Measurements from ENCODE around the gene STRBP.

The STRBP gene

DNA sequence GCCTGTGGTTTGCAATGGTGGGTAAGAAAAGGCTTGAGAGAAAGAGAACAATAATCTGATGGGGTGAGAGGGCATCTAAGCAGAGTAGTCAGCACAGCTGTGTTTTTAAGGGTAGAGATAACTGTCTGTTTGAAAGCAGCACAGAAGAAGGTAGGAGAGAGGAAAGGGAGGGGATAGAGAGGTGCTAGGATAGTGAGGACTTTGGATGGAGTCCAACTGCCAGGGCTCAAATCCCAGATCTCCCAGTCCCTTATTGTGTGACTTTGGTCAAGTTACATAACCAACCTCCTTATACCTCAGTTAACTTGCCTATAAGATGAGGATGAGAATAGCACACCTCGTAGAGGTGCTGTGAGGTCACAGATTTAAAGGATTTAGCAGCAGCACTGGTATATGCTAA is 179.3 kb downstream of the STRBP start:
- TF ChIP-seq, protein P1, sequence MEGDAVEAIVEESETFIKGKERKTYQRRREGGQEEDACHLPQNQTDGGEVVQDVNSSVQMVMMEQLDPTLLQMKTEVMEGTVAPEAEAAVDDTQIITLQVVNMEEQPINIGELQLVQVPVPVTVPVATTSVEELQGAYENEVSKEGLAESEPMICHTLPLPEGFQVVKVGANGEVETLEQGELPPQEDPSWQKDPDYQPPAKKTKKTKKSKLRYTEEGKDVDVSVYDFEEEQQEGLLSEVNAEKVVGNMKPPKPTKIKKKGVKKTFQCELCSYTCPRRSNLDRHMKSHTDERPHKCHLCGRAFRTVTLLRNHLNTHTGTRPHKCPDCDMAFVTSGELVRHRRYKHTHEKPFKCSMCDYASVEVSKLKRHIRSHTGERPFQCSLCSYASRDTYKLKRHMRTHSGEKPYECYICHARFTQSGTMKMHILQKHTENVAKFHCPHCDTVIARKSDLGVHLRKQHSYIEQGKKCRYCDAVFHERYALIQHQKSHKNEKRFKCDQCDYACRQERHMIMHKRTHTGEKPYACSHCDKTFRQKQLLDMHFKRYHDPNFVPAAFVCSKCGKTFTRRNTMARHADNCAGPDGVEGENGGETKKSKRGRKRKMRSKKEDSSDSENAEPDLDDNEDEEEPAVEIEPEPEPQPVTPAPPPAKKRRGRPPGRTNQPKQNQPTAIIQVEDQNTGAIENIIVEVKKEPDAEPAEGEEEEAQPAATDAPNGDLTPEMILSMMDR (IDR thresholded peaks at IDR 0.05; ENCODE audit: low read depth, low read length), result no peak
- TF ChIP-seq, protein P2, sequence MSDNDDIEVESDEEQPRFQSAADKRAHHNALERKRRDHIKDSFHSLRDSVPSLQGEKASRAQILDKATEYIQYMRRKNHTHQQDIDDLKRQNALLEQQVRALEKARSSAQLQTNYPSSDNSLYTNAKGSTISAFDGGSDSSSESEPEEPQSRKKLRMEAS (IDR thresholded peaks at IDR 0.05; ENCODE audit: low read depth, low read length), result no peak
- TF ChIP-seq MYC (IDR thresholded peaks at IDR 0.05; ENCODE audit: low read depth, low read length) (no peak), POLR2A (IDR thresholded peaks at IDR 0.05; ENCODE audit: extremely low read depth, insufficient read length) (no peak)
- H3K4me3 ChIP-seq (ENCODE audit: low read depth, low read length), result no peak overlapping the region
- DNase-seq (ENCODE audit: low read depth), result no peak

DNA sequence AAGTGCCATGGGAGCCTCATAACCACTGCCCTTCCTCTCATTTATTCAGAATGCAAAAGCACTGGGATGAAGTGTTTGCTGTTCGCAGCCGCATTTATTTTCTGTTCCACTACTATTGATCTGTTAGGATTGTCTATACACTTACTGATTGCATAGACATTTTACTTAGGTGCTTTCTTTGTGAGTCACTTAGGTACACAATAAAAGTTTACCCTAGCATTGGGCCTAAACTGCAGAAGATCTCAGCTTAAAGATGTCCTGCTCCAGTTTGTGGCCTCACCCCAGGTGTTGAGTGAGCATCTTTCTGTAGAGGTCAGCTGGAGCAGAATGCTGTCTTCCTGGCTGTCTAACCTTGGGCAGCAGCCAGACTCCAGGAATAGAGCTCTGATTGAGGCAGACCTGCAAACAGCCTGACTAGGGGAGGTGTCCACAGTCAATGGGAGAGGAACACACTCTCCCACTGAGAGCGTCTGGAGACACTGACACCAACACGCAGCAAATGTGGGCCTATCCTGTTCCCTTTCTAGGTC is 181.0 kb downstream of the STRBP start:
- no peak for DNase-seq (ENCODE audit: low read depth)
- H3K4me3 ChIP-seq (ENCODE audit: low read depth, low read length), result no peak overlapping the region
- TF ChIP-seq, protein P1 (IDR thresholded peaks at IDR 0.05; ENCODE audit: low read depth, low read length), result no peak
- TF ChIP-seq POLR2A (IDR thresholded peaks at IDR 0.05; ENCODE audit: extremely low read depth, insufficient read length) (no peak), MYC (IDR thresholded peaks at IDR 0.05; ENCODE audit: low read depth, low read length) (no peak)
- TF ChIP-seq, protein P2 (IDR thresholded peaks at IDR 0.05; ENCODE audit: low read depth, low read length), result no peak

DNA sequence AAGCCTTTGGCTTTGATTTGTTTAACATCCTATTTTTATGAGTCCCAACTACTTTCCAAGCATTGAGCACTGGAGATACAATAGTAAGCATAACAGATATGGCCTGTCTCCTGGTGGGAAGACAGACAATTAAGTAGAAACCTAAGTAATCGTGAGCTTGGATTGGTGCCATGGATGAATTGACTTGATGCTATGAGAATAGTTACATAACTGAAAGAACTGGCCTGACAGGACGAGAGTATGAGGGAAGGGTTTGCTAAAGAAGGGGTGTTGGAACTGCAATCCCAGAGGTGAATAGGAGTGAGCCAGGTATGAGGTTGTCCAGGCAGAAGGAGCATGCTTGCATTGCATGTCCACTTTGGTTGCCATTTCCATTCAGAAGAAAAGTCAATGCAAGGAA is 182.5 kb downstream of the STRBP start:
- TF ChIP-seq, protein P2 (IDR thresholded peaks at IDR 0.05; ENCODE audit: low read depth, low read length), result no peak
- TF ChIP-seq, protein P1 (IDR thresholded peaks at IDR 0.05; ENCODE audit: low read depth, low read length), result no peak
- TF ChIP-seq MYC (IDR thresholded peaks at IDR 0.05; ENCODE audit: low read depth, low read length), result no peak
- TF ChIP-seq POLR2A (IDR thresholded peaks at IDR 0.05; ENCODE audit: extremely low read depth, insufficient read length), result no peak
- H3K4me3 ChIP-seq (ENCODE audit: low read depth, low read length), result no peak overlapping the region
- no peak for DNase-seq (ENCODE audit: low read depth)

DNA sequence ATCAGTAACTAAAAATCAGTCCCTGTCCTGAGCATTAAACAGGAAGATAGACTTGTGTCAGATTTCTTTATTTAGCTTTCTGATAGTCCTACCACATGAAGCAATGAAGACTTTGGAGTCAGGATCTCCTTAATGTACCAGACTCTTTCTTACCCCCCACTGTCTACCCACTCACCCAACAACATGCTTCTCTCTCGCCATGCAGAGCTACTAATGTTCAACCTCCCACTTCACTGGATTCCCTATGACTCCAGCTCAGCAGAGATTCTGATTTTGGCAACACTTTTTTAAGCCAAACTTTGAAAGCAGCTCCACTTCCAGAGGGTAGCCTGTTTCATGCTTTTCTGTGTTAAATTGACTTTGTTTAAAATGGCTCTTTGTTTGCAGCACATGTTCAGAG is 184.1 kb downstream of the STRBP start:
- H3K4me3 ChIP-seq (ENCODE audit: low read depth, low read length), result no peak overlapping the region
- TF ChIP-seq, protein P2 (IDR thresholded peaks at IDR 0.05; ENCODE audit: low read depth, low read length), result no peak
- TF ChIP-seq, protein P1 (IDR thresholded peaks at IDR 0.05; ENCODE audit: low read depth, low read length), result no peak
- no peak for TF ChIP-seq MYC (IDR thresholded peaks at IDR 0.05; ENCODE audit: low read depth, low read length)
- DNase-seq (ENCODE audit: low read depth), result no peak

DNA sequence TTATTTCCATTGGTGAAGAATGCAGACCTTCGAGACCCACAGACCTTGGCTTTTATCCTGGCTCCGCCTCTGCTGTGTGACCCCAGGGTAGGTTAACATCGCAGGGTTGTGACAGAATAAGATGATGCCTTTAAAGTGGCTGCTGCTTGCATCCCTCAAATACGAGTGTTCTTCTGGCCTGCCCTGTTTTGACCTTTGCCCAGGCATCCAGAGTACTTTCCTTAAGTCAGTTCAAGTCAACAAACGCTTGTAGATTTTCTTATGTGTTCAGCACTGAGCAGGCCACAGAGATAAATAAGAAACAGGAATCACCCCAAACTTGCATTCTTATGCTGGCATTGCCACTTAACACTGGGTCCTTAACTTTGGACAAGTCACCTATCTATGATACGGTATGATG is 184.7 kb downstream of the STRBP start:
- TF ChIP-seq, protein P2 (IDR thresholded peaks at IDR 0.05; ENCODE audit: low read depth, low read length), result no peak
- TF ChIP-seq MYC (IDR thresholded peaks at IDR 0.05; ENCODE audit: low read depth, low read length) (no peak), POLR2A (IDR thresholded peaks at IDR 0.05; ENCODE audit: extremely low read depth, insufficient read length) (no peak)
- TF ChIP-seq, protein P1 (IDR thresholded peaks at IDR 0.05; ENCODE audit: low read depth, low read length), result no peak
- no peak for DNase-seq (ENCODE audit: low read depth)
- H3K4me3 ChIP-seq (ENCODE audit: low read depth, low read length), result no peak overlapping the region
